ENCODE results near the gene LCP2. TPM values are rescaled to one million over a fixed set of nuclear protein-coding genes. Genes with fewer than 3 reads are reported as not detected.
"Not testable (repeated sequence)": the region's sequence is repeated elsewhere in the genome, so short reads cannot be mapped to it uniquely, and the experiment has no call there.

LCP2 gene
- total RNA-seq, 1 donor from 2014 or later: 0.11 TPM

GRCh38 chr5:170250810-170251317 is 46.7 kb downstream of the LCP2 start:
- DNase-seq (ENCODE audit: low read depth): no peak

- no peak for DNase-seq (ENCODE audit: low read depth)
Observed at GRCh38 chr5:170249355-170249754, 48.2 kb downstream of the LCP2 start.

- not testable (repeated sequence) for DNase-seq (ENCODE audit: low read depth)
Observed at GRCh38 chr5:170248931-170249227, 48.7 kb downstream of the LCP2 start.

- no peak for DNase-seq (ENCODE audit: low read depth)
Observed at GRCh38 chr5:170248172-170248930, 49.2 kb downstream of the LCP2 start.

GRCh38 chr5:170247363-170247762 is 50.2 kb downstream of the LCP2 start:
- DNase-seq (ENCODE audit: low read depth): no peak

GRCh38 chr5:170246126-170246870 is 51.3 kb downstream of the LCP2 start:
- DNase-seq (ENCODE audit: low read depth): no peak

GRCh38 chr5:170245436-170245835 is 52.1 kb downstream of the LCP2 start:
- DNase-seq (ENCODE audit: low read depth): not testable (repeated sequence)

- no peak for DNase-seq (ENCODE audit: low read depth)
Observed at GRCh38 chr5:170238456-170239196, 59.0 kb downstream of the LCP2 start.

GRCh38 chr5:170235876-170236864 is 61.4 kb downstream of the LCP2 start:
- DNase-seq (ENCODE audit: low read depth): no peak

GRCh38 chr5:170233358-170233892 is 64.2 kb downstream of the LCP2 start:
- no peak for DNase-seq (ENCODE audit: low read depth)

GRCh38 chr5:170232786-170233185 is 64.8 kb downstream of the LCP2 start, which contains the start of gene C5orf58:
Gene C5orf58, plus strand, starts transcription at chr5:170232985. Its CDS starts 1,992 bp downstream, at chr5:170234977.
- DNase-seq (ENCODE audit: low read depth): no peak

- no peak for DNase-seq (ENCODE audit: low read depth)
Observed at GRCh38 chr5:170228762-170229435, 68.7 kb downstream of the LCP2 start.

GRCh38 chr5:170226661-170227060 is 70.9 kb downstream of the LCP2 start:
- no peak for DNase-seq (ENCODE audit: low read depth)

- no peak for DNase-seq (ENCODE audit: low read depth)
Observed at GRCh38 chr5:170226129-170226615, 71.4 kb downstream of the LCP2 start.

GRCh38 chr5:170225326-170226128 is 72.0 kb downstream of the LCP2 start:
- DNase-seq (ENCODE audit: low read depth): peak; percentile 79

GRCh38 chr5:170223906-170224305 is 73.7 kb downstream of the LCP2 start:
- no peak for DNase-seq (ENCODE audit: low read depth)

GRCh38 chr5:170223360-170223759 is 74.2 kb downstream of the LCP2 start:
- no peak for DNase-seq (ENCODE audit: low read depth)

GRCh38 chr5:170221327-170221741 is 76.2 kb downstream of the LCP2 start:
- DNase-seq (ENCODE audit: low read depth): no peak

- DNase-seq (ENCODE audit: low read depth): no peak
Observed at GRCh38 chr5:170220191-170220590, 77.4 kb downstream of the LCP2 start.

All from myocyte (in vitro differentiated cells).